Heart left ventricle (tissue), 16 donors: ENCODE results near the gene SHISA9. TPM values are rescaled to one million over a fixed set of nuclear protein-coding genes. Genes with fewer than 3 reads are reported as not detected.

Experiments
- ATAC-seq, 4 donors: fragments of 200-7000 bp; cut with Tn5 transposase; one replicate each; pipeline ENCODE4 v1.9.1; 2020 to 2022; ENCODE audit warnings: moderate library complexity in 4 of 4, mild to moderate bottlenecking in 3 of 4, moderate number of reproducible peaks in 1 of 4
- DNase-seq, 5 donors: peaks; one replicate each; pipeline ENCODE4 v3.0.0-alpha.2; 2020
- H3K27ac ChIP-seq, 12 donors: fragments of 200-600 bp; sonication (generic) in 4 of 12; one replicate each; pipeline versions ENCODE4 v1.5.0 to v1.8.0; 2016 to 2022; ENCODE audit warnings: mild to moderate bottlenecking in 2 of 12
- H3K27me3 ChIP-seq, 9 donors: fragments of 200-600 bp; sonication (generic) in 2 of 9; one replicate each; pipeline versions ENCODE4 v1.5.1 to v1.8.0; 2016 to 2022; ENCODE audit warnings: mild to moderate bottlenecking in 3 of 9
- H3K36me3 ChIP-seq, 9 donors: fragments of 200-600 bp; sonication (generic) in 2 of 9; one replicate each; pipeline versions ENCODE4 v1.5.0 to v1.8.0; 2018 to 2022; ENCODE audit warnings: mild to moderate bottlenecking in 2 of 9
- H3K4me1 ChIP-seq, 12 donors: fragments of 200-600 bp; sonication (generic) in 4 of 12; one replicate each; pipeline versions ENCODE4 v1.5.0 to v1.8.0; 2016 to 2022; ENCODE audit warnings: mild to moderate bottlenecking in 3 of 12
- H3K4me3 ChIP-seq, 12 donors: fragments of 200-600 bp; sonication (generic) in 4 of 12; one replicate each; pipeline versions ENCODE4 v1.5.0 to v1.8.0; 2017 to 2022; ENCODE audit warnings: mild to moderate bottlenecking in 9 of 12, moderate library complexity in 4 of 12
- H3K9me3 ChIP-seq, 12 donors: fragments of 200-600 bp; sonication (generic) in 4 of 12; one replicate each; pipeline versions ENCODE4 v1.5.0 to v1.8.0; 2016 to 2022; ENCODE audit warnings: mild to moderate bottlenecking in 1 of 12
- POLR2A ChIP-seq, 2 donors: fragments of 450-650 bp; IDR thresholded peaks; one replicate each; pipeline ENCODE4 v1.6.1; 2017; ENCODE audit warnings: antibody characterized with exemption in 2 of 2, mild to moderate bottlenecking in 2 of 2, moderate library complexity in 2 of 2
- WGBS, 4 donors: extraction: QIAGEN DNeasy Blood & Tissue Kit in 2 of 4; methylation state at CpG; one replicate each; pipeline versions ENCODE4 v1.1.5 to v1.1.7; 2013 to 2018; 5-methylcytosine and 5-hydroxymethylcytosine counted together
- intact Hi-C, 10 donors: fragments of 100-400 bp; cut with DNase I; formaldehyde crosslinking; loops; one replicate each; pipeline versions ENCODE4 v1.11.1 to v1.14.2; 2022
- polyA plus RNA-seq, 2 donors: library from polyadenylated mRNA; stranded (reverse); fragments of 200-250 nt; gene quantifications; one replicate each; pipeline ENCODE4 v1.2.3, GENCODE V29; 2013
- total RNA-seq, 9 donors: library from RNA; depleted of rRNA in 2 of 9; stranded (reverse); fragments of >200 nt in 2 of 9; fragmentation: NEBNext Ultra II Directional in 3 of 9; extraction: Animal tissue kit (Norgen Biotek cat#: 25700) in 3 of 9; gene quantifications; one replicate each; pipeline versions ENCODE4 v1.1.0 to v1.2.4, GENCODE V29; 2016 to 2023
- TF ChIP-seq, protein P1 (sequence below), 12 donors: fragments of 200-600 bp; sonication (generic) in 4 of 12; IDR thresholded peaks; one replicate each; pipeline versions ENCODE4 v1.5.0 to v1.8.0; 2018 to 2022; ENCODE audit warnings: antibody characterized with exemption in 12 of 12, mild to moderate bottlenecking in 5 of 12
- donor health status: ischemic (EF 13 %, LVEDD 7.1; RV severe dilation, severe dysfunction).
- donor health status: healthy with polysubstance abuse.
- donor health status: DM: no; HTN: yes; CAD: no.
- donor health status: DM: no; HTN: no; CAD: no.
- donor health status: ischemic (EF 25% LVEDD 6.9; RV normal size, moderate dysfunction).
- donor health status: ischemic (EF 25% LVEDD 5.7; RV mildly dilated, moderate dysfunction).
- donor health status: healthy.
- donor health status: DM: yes; HTN: yes; CAD: no.
- donor health status: ischemic (EF 35%, LVEDD 5.7; RV mildly dilated, moderate dysfunction).
- donor health status: nonischemic (EF 11% LVEDD 7.7; RV severe dilation, severe dysfunction).
- donor health status: DM: yes; HTN: yes; CAD: no.
- donor health status: PGD.
- donor health status: ischemic (EF 29% LVEDD 5.4; RV normal size, mild dysfunction).
- donor health status: nonischemic (EF 23%, LVEDD 6.1; RV moderate dilation, normal function).

The SHISA9 gene
- total and polyA plus RNA-seq, 11 donors: 0.08 to 0.83 (median 0.24) TPM; not detected in 1

DNA sequence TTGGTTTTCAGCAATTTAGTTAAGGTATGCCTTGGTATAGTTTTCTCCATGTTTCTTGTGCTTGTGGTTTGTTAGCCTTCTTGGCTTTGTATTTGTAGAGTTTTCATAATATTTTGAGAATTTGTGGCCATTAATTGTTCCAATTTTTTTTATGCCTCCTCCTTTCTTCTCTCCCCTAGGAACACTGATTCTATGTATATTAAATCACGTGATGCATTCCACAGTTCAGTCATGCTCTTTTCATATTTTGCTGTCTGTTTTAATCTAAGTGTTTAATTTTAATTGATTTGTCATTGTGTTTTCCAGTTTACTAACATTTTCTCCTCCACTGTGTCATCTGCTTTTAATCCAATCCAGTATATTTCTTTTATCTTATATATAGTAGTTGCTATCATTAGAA, 263.6 kb downstream of the SHISA9 start:
- TF ChIP-seq, protein P1, sequence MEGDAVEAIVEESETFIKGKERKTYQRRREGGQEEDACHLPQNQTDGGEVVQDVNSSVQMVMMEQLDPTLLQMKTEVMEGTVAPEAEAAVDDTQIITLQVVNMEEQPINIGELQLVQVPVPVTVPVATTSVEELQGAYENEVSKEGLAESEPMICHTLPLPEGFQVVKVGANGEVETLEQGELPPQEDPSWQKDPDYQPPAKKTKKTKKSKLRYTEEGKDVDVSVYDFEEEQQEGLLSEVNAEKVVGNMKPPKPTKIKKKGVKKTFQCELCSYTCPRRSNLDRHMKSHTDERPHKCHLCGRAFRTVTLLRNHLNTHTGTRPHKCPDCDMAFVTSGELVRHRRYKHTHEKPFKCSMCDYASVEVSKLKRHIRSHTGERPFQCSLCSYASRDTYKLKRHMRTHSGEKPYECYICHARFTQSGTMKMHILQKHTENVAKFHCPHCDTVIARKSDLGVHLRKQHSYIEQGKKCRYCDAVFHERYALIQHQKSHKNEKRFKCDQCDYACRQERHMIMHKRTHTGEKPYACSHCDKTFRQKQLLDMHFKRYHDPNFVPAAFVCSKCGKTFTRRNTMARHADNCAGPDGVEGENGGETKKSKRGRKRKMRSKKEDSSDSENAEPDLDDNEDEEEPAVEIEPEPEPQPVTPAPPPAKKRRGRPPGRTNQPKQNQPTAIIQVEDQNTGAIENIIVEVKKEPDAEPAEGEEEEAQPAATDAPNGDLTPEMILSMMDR (IDR thresholded peaks at IDR 0.05): no peak
- WGBS, 4 donors: 66 to 78% (median 77%) methylated on average over 1 of the region's 1 CpG
- ATAC-seq: no peak
- Histone ChIP-seq H3K36me3 (no peaks in the 10 kb centered on the region), H3K27me3 (no peaks in the 10 kb centered on the region), H3K9me3 (peaks cover 0 to 16% (median 0%) of the 10 kb centered on the region in 12 donors), H3K27ac (no peak overlapping the region), H3K4me1 (no peaks in the 10 kb centered on the region), H3K4me3 (no peak overlapping the region)
- no peak for DNase-seq
- intact Hi-C loops: no loop called here

DNA sequence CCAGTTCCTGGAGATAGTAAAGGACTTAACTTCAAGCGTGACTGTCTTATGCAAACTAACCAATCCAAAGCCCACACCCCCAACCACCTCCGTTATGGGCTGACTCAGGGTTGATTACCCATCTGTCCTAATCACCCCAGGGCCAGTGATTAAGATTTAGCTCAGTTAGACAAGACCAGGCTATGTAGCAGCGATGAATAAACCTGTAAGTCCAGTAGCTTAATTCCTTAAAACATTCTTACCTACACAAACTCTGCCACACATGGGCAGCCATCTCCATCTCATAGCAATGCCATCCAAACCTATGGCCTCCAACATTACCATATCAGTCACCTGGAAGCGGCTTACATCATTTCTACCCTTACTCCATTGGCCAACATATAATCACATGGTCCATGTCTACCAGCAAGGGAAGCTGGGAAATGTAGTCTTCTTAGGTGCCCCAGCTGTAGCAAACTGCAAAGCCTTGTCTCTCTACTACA, 266.7 kb downstream of the SHISA9 start:
- no peak overlapping the region for H3K27ac ChIP-seq
- H3K4me3 ChIP-seq: no peak overlapping the region
- intact Hi-C loops: no loop called here
- ATAC-seq: no peak
- WGBS, 4 donors: 61 to 67% (median 62%) methylated on average over 4 of the region's 4 CpGs
- H3K36me3 ChIP-seq: no peaks in the 10 kb centered on the region
- H3K27me3 ChIP-seq: no peaks in the 10 kb centered on the region
- TF ChIP-seq, protein P1 (IDR thresholded peaks at IDR 0.05): no peak
- TF ChIP-seq POLR2A (IDR thresholded peaks at IDR 0.05): no peak
- peaks cover 0 to 16% (median 0%) of the 10 kb centered on the region in 12 donors for H3K9me3 ChIP-seq
- H3K4me1 ChIP-seq: no peaks in the 10 kb centered on the region
- DNase-seq: no peak

DNA sequence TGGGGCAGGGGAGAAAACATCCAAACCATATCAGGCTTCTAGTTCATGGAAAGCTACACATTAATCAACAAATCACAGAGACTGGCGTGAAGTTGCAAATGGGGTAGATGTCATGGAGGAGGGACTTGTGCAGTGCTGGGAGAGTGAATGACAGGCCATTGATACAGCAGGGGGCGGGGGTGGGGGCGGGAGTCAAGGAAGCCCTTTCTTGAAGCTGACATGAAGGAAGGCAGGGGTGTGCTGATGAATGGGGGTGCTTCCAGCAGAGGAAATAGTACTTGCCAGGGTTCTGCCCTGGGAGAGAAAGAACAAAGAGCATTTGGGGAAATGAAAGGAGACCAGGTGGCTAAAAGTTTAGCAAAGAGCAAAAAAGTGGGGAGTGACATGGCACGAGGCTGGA, 269.9 kb downstream of the SHISA9 start:
- no peak overlapping the region for H3K4me3 ChIP-seq
- H3K27me3 ChIP-seq: no peaks in the 10 kb centered on the region
- DNase-seq: no peak
- no peaks in the 10 kb centered on the region for H3K9me3 ChIP-seq
- no peak overlapping the region for H3K27ac ChIP-seq
- intact Hi-C loops: no loop called here
- TF ChIP-seq, protein P1 (IDR thresholded peaks at IDR 0.05): no peak
- no peak for TF ChIP-seq POLR2A (IDR thresholded peaks at IDR 0.05)
- WGBS, 4 donors: 20 to 33% (median 23%) methylated on average over 4 of the region's 4 CpGs
- no peaks in the 10 kb centered on the region for H3K36me3 ChIP-seq
- no peak for ATAC-seq
- no peaks in the 10 kb centered on the region for H3K4me1 ChIP-seq

DNA sequence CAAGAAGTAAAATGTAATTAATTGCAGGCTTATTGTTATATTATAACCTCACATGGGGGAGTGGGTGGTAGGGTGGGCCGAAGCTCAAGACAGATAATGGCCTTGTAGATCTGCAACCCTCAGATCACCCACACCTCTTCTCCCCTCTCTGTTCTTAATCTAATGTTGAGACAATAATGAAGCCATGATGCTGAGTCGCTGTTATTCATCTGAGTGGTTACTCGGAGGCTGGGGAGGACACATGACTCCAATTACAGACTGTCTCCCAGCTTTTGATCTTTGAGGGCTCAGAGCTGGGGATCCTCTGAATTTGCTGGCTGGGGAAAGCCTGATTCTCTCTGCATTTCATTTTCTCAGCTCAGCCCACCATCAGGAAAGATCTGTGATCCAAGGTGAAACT, 275.3 kb downstream of the SHISA9 start:
- no peak for DNase-seq
- Histone ChIP-seq H3K4me1 (no peaks in the 10 kb centered on the region), H3K27me3 (peaks cover 0 to 12% (median 0%) of the 10 kb centered on the region in 9 donors), H3K36me3 (no peaks in the 10 kb centered on the region), H3K9me3 (no peaks in the 10 kb centered on the region), H3K4me3 (no peak overlapping the region), H3K27ac (no peak overlapping the region)
- no peak for TF ChIP-seq POLR2A (IDR thresholded peaks at IDR 0.05)
- TF ChIP-seq, protein P1 (IDR thresholded peaks at IDR 0.05): no peak
- intact Hi-C loops: no loop called here
- ATAC-seq: no peak
- WGBS, 4 donors: 46 to 59% (median 56%) methylated on average over 3 of the region's 3 CpGs
